G401.6 (cell line): ENCODE results near the gene PEX14.
"Not testable (repeated sequence)": the region's sequence is repeated elsewhere in the genome, so short reads cannot be mapped to it uniquely, and the experiment has no call there.

ENCODE experiments used
- FAIRE-seq: peaks from 2 replicates; lab custom pipeline; 2012; peaks lifted over from hg19 to GRCh38; lab: Jason Lieb, UNC

The PEX14 gene

GRCh38 chr1:10495475-10495817 lies 20.7 kb downstream of the PEX14 start:
- no peak for FAIRE-seq

- FAIRE-seq = no peak
Measured at GRCh38 chr1:10495952-10496351, 21.2 kb downstream of the PEX14 start.

GRCh38 chr1:10497109-10497508 lies 22.4 kb downstream of the PEX14 start:
- no peak for FAIRE-seq

- no peak for FAIRE-seq
Measured at GRCh38 chr1:10498231-10498630, 23.5 kb downstream of the PEX14 start.

- FAIRE-seq = no peak
Measured at GRCh38 chr1:10502206-10502605, 27.5 kb downstream of the PEX14 start.

- FAIRE-seq = no peak
Measured at GRCh38 chr1:10504249-10504648, 29.5 kb downstream of the PEX14 start.

- FAIRE-seq = not testable (repeated sequence)
Measured at GRCh38 chr1:10506046-10506676, 31.4 kb downstream of the PEX14 start.

GRCh38 chr1:10506677-10507047 lies 31.9 kb downstream of the PEX14 start:
- FAIRE-seq = no peak

GRCh38 chr1:10507111-10507879 lies 32.5 kb downstream of the PEX14 start:
- FAIRE-seq = peak; percentile 88

GRCh38 chr1:10508511-10508951 lies 33.8 kb downstream of the PEX14 start:
- no peak for FAIRE-seq

- no peak for FAIRE-seq
Measured at GRCh38 chr1:10509809-10510509, 35.2 kb downstream of the PEX14 start.

GRCh38 chr1:10510520-10511493 lies 36.1 kb downstream of the PEX14 start:
- no peak for FAIRE-seq

GRCh38 chr1:10511494-10511885 lies 36.7 kb downstream of the PEX14 start:
- no peak for FAIRE-seq

GRCh38 chr1:10513199-10513598 lies 38.4 kb downstream of the PEX14 start:
- no peak for FAIRE-seq

GRCh38 chr1:10514490-10515235 lies 39.9 kb downstream of the PEX14 start:
- peak; percentile 64 for FAIRE-seq

GRCh38 chr1:10515301-10515975 lies 40.7 kb downstream of the PEX14 start:
- FAIRE-seq = no peak

GRCh38 chr1:10515976-10516750 lies 41.4 kb downstream of the PEX14 start:
- FAIRE-seq = no peak

GRCh38 chr1:10516925-10517676 lies 42.4 kb downstream of the PEX14 start:
- no peak for FAIRE-seq

GRCh38 chr1:10517677-10517982 lies 42.9 kb downstream of the PEX14 start:
- no peak for FAIRE-seq

- no peak for FAIRE-seq
Measured at GRCh38 chr1:10519016-10519417, 44.3 kb downstream of the PEX14 start.
